ENCODE measurements around the gene GAS7. TPM values are rescaled to one million over a fixed set of nuclear protein-coding genes. Genes with fewer than 3 reads are reported as not detected.
A peak's percentile ranks its signal among the peaks of the same experiment; 100 is the strongest.

Gene GAS7
- total and polyA plus RNA-seq, 4 donors, result 1.2 to 136 (median 32.3) TPM

- WGBS, 2 donors, result 96% methylated on average over 9 of the region's 9 CpGs
- Histone ChIP-seq H3K4me3 (ENCODE audit: low read length in 2 of 2) (no peak overlapping the region), H3K4me1 (ENCODE audit: control insufficient read depth in 1 of 2, insufficient read depth in 2 of 2, low read length in 2 of 2) (no peaks in the 10 kb centered on the region), H3K36me3 (ENCODE audit: control insufficient read depth in 1 of 2, insufficient read depth in 2 of 2, low read length in 1 of 2) (no peaks in the 10 kb centered on the region), H3K9me3 (ENCODE audit: control insufficient read depth, low read length) (no peaks in the 10 kb centered on the region), H3K27me3 (ENCODE audit: control insufficient read depth in 1 of 2, insufficient read depth in 2 of 2, low read length in 1 of 2) (no peaks in the 10 kb centered on the region), H3K27ac (ENCODE audit: low read depth in 1 of 2, low read length in 2 of 2) (no peak overlapping the region)
- intact Hi-C loops (cut with DNase I), result no loop called here
- ATAC-seq (ENCODE audit: low FRiP score), result no peak
- DNase-seq, result no peak
Observed at GRCh38 chr17:9937901-9938300, 260.5 kb downstream of the GAS7 start.

- H3K27me3 ChIP-seq (ENCODE audit: control insufficient read depth in 1 of 2, insufficient read depth in 2 of 2, low read length in 1 of 2), result no peaks in the 10 kb centered on the region
- H3K4me3 ChIP-seq (ENCODE audit: low read length in 2 of 2), result no peak overlapping the region
- H3K9me3 ChIP-seq (ENCODE audit: control insufficient read depth, low read length), result no peaks in the 10 kb centered on the region
- WGBS, 2 donors, result 19 to 30% methylated on average over 13 of the region's 13 CpGs
- H3K36me3 ChIP-seq (ENCODE audit: control insufficient read depth in 1 of 2, insufficient read depth in 2 of 2, low read length in 1 of 2), result no peaks in the 10 kb centered on the region
- intact Hi-C loops (cut with DNase I), result no loop called here
- DNase-seq (no peak), ATAC-seq (ENCODE audit: low FRiP score) (peak; percentile 59)
- no peak overlapping the region for H3K27ac ChIP-seq (ENCODE audit: low read depth in 1 of 2, low read length in 2 of 2)
- H3K4me1 ChIP-seq (ENCODE audit: control insufficient read depth in 1 of 2, insufficient read depth in 2 of 2, low read length in 2 of 2), result no peaks in the 10 kb centered on the region
Observed at GRCh38 chr17:9937241-9937761, 261.1 kb downstream of the GAS7 start.

- no peaks in the 10 kb centered on the region for H3K36me3 ChIP-seq (ENCODE audit: control insufficient read depth in 1 of 2, insufficient read depth in 2 of 2, low read length in 1 of 2)
- no peaks in the 10 kb centered on the region for H3K27me3 ChIP-seq (ENCODE audit: control insufficient read depth in 1 of 2, insufficient read depth in 2 of 2, low read length in 1 of 2)
- no peak overlapping the region for H3K4me3 ChIP-seq (ENCODE audit: low read length in 2 of 2)
- no peaks in the 10 kb centered on the region for H3K4me1 ChIP-seq (ENCODE audit: control insufficient read depth in 1 of 2, insufficient read depth in 2 of 2, low read length in 2 of 2)
- H3K9me3 ChIP-seq (ENCODE audit: control insufficient read depth, low read length), result no peaks in the 10 kb centered on the region
- no peak overlapping the region for H3K27ac ChIP-seq (ENCODE audit: low read depth in 1 of 2, low read length in 2 of 2)
- DNase-seq, result no peak
- 86 to 88% methylated on average over 3 of the region's 3 CpGs for WGBS, 2 donors
- intact Hi-C loops (cut with DNase I), result no loop called here
- no peak for ATAC-seq (ENCODE audit: low FRiP score)
Observed at GRCh38 chr17:9936095-9936494, 262.3 kb downstream of the GAS7 start.

- H3K27me3 ChIP-seq (ENCODE audit: control insufficient read depth in 1 of 2, insufficient read depth in 2 of 2, low read length in 1 of 2), result no peaks in the 10 kb centered on the region
- ATAC-seq (ENCODE audit: low FRiP score) (peak; percentile 51), DNase-seq (no peak)
- H3K4me1 ChIP-seq (ENCODE audit: control insufficient read depth in 1 of 2, insufficient read depth in 2 of 2, low read length in 2 of 2), result no peaks in the 10 kb centered on the region
- H3K4me3 ChIP-seq (ENCODE audit: low read length in 2 of 2), result no peak overlapping the region
- no peaks in the 10 kb centered on the region for H3K9me3 ChIP-seq (ENCODE audit: control insufficient read depth, low read length)
- 79 to 87% methylated on average over 6 of the region's 6 CpGs for WGBS, 2 donors
- no peaks in the 10 kb centered on the region for H3K36me3 ChIP-seq (ENCODE audit: control insufficient read depth in 1 of 2, insufficient read depth in 2 of 2, low read length in 1 of 2)
- H3K27ac ChIP-seq (ENCODE audit: low read depth in 1 of 2, low read length in 2 of 2), result no peak overlapping the region
- intact Hi-C loops (cut with DNase I), result no loop called here
Observed at GRCh38 chr17:9935408-9935807, 263.0 kb downstream of the GAS7 start.

- H3K36me3 ChIP-seq (ENCODE audit: control insufficient read depth in 1 of 2, insufficient read depth in 2 of 2, low read length in 1 of 2), result no peaks in the 10 kb centered on the region
- intact Hi-C loops (cut with DNase I), result no loop called here
- no peak overlapping the region for H3K4me3 ChIP-seq (ENCODE audit: low read length in 2 of 2)
- no peaks in the 10 kb centered on the region for H3K9me3 ChIP-seq (ENCODE audit: control insufficient read depth, low read length)
- H3K27me3 ChIP-seq (ENCODE audit: control insufficient read depth in 1 of 2, insufficient read depth in 2 of 2, low read length in 1 of 2), result no peaks in the 10 kb centered on the region
- WGBS, 2 donors, result 91 to 94% methylated on average over 7 of the region's 7 CpGs
- DNase-seq (no peak), ATAC-seq (ENCODE audit: low FRiP score) (no peak)
- H3K4me1 ChIP-seq (ENCODE audit: control insufficient read depth in 1 of 2, insufficient read depth in 2 of 2, low read length in 2 of 2), result no peaks in the 10 kb centered on the region
- H3K27ac ChIP-seq (ENCODE audit: low read depth in 1 of 2, low read length in 2 of 2), result no peak overlapping the region
Observed at GRCh38 chr17:9934331-9934730, 264.1 kb downstream of the GAS7 start.

- Histone ChIP-seq H3K27me3 (ENCODE audit: control insufficient read depth in 1 of 2, insufficient read depth in 2 of 2, low read length in 1 of 2) (no peaks in the 10 kb centered on the region), H3K4me1 (ENCODE audit: control insufficient read depth in 1 of 2, insufficient read depth in 2 of 2, low read length in 2 of 2) (no peaks in the 10 kb centered on the region), H3K36me3 (ENCODE audit: control insufficient read depth in 1 of 2, insufficient read depth in 2 of 2, low read length in 1 of 2) (no peaks in the 10 kb centered on the region), H3K9me3 (ENCODE audit: control insufficient read depth, low read length) (no peaks in the 10 kb centered on the region), H3K27ac (ENCODE audit: low read depth in 1 of 2, low read length in 2 of 2) (no peak overlapping the region), H3K4me3 (ENCODE audit: low read length in 2 of 2) (no peak overlapping the region)
- intact Hi-C loops (cut with DNase I), result no loop called here
- no peak for ATAC-seq (ENCODE audit: low FRiP score)
- 70 to 80% methylated on average over 2 of the region's 2 CpGs for WGBS, 2 donors
- DNase-seq, result no peak
Observed at GRCh38 chr17:9932491-9932890, 265.9 kb downstream of the GAS7 start.

GRCh38 chr17:9931144-9931741, 267.2 kb downstream of the GAS7 start:
- DNase-seq (no peak), ATAC-seq (ENCODE audit: low FRiP score) (no peak)
- H3K27me3 ChIP-seq (ENCODE audit: control insufficient read depth in 1 of 2, insufficient read depth in 2 of 2, low read length in 1 of 2), result no peaks in the 10 kb centered on the region
- no peaks in the 10 kb centered on the region for H3K9me3 ChIP-seq (ENCODE audit: control insufficient read depth, low read length)
- intact Hi-C loops (cut with DNase I), result no loop called here
- H3K4me3 ChIP-seq (ENCODE audit: low read length in 2 of 2), result no peak overlapping the region
- WGBS, 2 donors, result 75 to 82% methylated on average over 12 of the region's 12 CpGs
- no peak overlapping the region for H3K27ac ChIP-seq (ENCODE audit: low read depth in 1 of 2, low read length in 2 of 2)
- H3K36me3 ChIP-seq (ENCODE audit: control insufficient read depth in 1 of 2, insufficient read depth in 2 of 2, low read length in 1 of 2), result no peaks in the 10 kb centered on the region
- H3K4me1 ChIP-seq (ENCODE audit: control insufficient read depth in 1 of 2, insufficient read depth in 2 of 2, low read length in 2 of 2), result no peaks in the 10 kb centered on the region

GRCh38 chr17:9929871-9930270, 268.5 kb downstream of the GAS7 start:
- DNase-seq, result no peak
- H3K4me3 ChIP-seq (ENCODE audit: low read length in 2 of 2), result no peak overlapping the region
- intact Hi-C loops (cut with DNase I), result loop anchor here in 1 of 2 donors (5.0 to 10.0 kb wide), 2 partner anchors 55 to 682 kb away; no protein-coding TSS in a partner anchor
- H3K27me3 ChIP-seq (ENCODE audit: control insufficient read depth in 1 of 2, insufficient read depth in 2 of 2, low read length in 1 of 2), result no peaks in the 10 kb centered on the region
- no peaks in the 10 kb centered on the region for H3K36me3 ChIP-seq (ENCODE audit: control insufficient read depth in 1 of 2, insufficient read depth in 2 of 2, low read length in 1 of 2)
- no peaks in the 10 kb centered on the region for H3K9me3 ChIP-seq (ENCODE audit: control insufficient read depth, low read length)
- WGBS, 2 donors, result 86 to 88% methylated on average over 8 of the region's 8 CpGs
- no peak overlapping the region for H3K27ac ChIP-seq (ENCODE audit: low read depth in 1 of 2, low read length in 2 of 2)
- no peak for ATAC-seq (ENCODE audit: low FRiP score)
- H3K4me1 ChIP-seq (ENCODE audit: control insufficient read depth in 1 of 2, insufficient read depth in 2 of 2, low read length in 2 of 2), result no peaks in the 10 kb centered on the region

- no peaks in the 10 kb centered on the region for H3K27me3 ChIP-seq (ENCODE audit: control insufficient read depth in 1 of 2, insufficient read depth in 2 of 2, low read length in 1 of 2)
- H3K4me1 ChIP-seq (ENCODE audit: control insufficient read depth in 1 of 2, insufficient read depth in 2 of 2, low read length in 2 of 2), result no peaks in the 10 kb centered on the region
- intact Hi-C loops (cut with DNase I), result loop anchor here in 1 of 2 donors (5.0 to 10.0 kb wide), 2 partner anchors 56 to 684 kb away; no protein-coding TSS in a partner anchor
- 16 to 27% methylated on average over 13 of the region's 13 CpGs for WGBS, 2 donors
- H3K27ac ChIP-seq (ENCODE audit: low read depth in 1 of 2, low read length in 2 of 2), result no peak overlapping the region
- H3K4me3 ChIP-seq (ENCODE audit: low read length in 2 of 2), result no peak overlapping the region
- ATAC-seq (ENCODE audit: low FRiP score) (no peak), DNase-seq (no peak)
- no peaks in the 10 kb centered on the region for H3K36me3 ChIP-seq (ENCODE audit: control insufficient read depth in 1 of 2, insufficient read depth in 2 of 2, low read length in 1 of 2)
- no peaks in the 10 kb centered on the region for H3K9me3 ChIP-seq (ENCODE audit: control insufficient read depth, low read length)
Observed at GRCh38 chr17:9928601-9929333, 269.6 kb downstream of the GAS7 start.

All from aorta (tissue), 5 donors.